ENCODE data around the gene CDKAL1.

Gene CDKAL1

GRCh38 chr6:20771409-20771808 is 237.2 kb downstream of the CDKAL1 start:
- WGBS (ENCODE audit: extremely low coverage, insufficient coverage, low lambda C conversion rate) = no CpG with 5 or more reads among the region's 6 CpGs
- no peaks in the 10 kb centered on the region for H3K79me2 ChIP-seq (ENCODE audit: control insufficient read depth, insufficient read depth, low read length)
- no peak overlapping the region for H2BK15ac ChIP-seq (replicated peaks; ENCODE audit: low read depth)
- no peak overlapping the region for H2AK5ac ChIP-seq (ENCODE audit: low read length)
- H3K23ac ChIP-seq (ENCODE audit: low read length) = no peak overlapping the region
- H3K79me1 ChIP-seq (ENCODE audit: low read length) = no peaks in the 10 kb centered on the region
- H3K4ac ChIP-seq (ENCODE audit: low read depth, low read length) = no peak overlapping the region
- H2BK5ac ChIP-seq (ENCODE audit: low read length) = no peak overlapping the region
- no peak overlapping the region for H4K8ac ChIP-seq (ENCODE audit: low read depth, low read length)
- H2BK120ac ChIP-seq (ENCODE audit: low read depth, low read length) = no peak overlapping the region
- H3K27ac ChIP-seq (ENCODE audit: low read depth, low read length) = no peak overlapping the region
- no peaks in the 10 kb centered on the region for H3K36me3 ChIP-seq (ENCODE audit: control insufficient read depth, insufficient read depth, low read length)
- no peak overlapping the region for H3K4me2 ChIP-seq (ENCODE audit: low read length)
- H3K27me3 ChIP-seq (ENCODE audit: insufficient read depth, low read length, poor library complexity) = no peaks in the 10 kb centered on the region
- H3K4me3 ChIP-seq (ENCODE audit: low read length) = no peak overlapping the region
- no peak overlapping the region for H3K18ac ChIP-seq (ENCODE audit: low read length)
- no peak overlapping the region for H3K9ac ChIP-seq (ENCODE audit: low read length)
- H3K56ac ChIP-seq (ENCODE audit: low read length) = no peak overlapping the region
- peaks cover 2% of the 10 kb centered on the region for H3K4me1 ChIP-seq (ENCODE audit: control insufficient read depth, low read depth, low read length)
- no peak overlapping the region for H4K5ac ChIP-seq (ENCODE audit: low read length)
- DNase-seq = peak; percentile 61

DNA sequence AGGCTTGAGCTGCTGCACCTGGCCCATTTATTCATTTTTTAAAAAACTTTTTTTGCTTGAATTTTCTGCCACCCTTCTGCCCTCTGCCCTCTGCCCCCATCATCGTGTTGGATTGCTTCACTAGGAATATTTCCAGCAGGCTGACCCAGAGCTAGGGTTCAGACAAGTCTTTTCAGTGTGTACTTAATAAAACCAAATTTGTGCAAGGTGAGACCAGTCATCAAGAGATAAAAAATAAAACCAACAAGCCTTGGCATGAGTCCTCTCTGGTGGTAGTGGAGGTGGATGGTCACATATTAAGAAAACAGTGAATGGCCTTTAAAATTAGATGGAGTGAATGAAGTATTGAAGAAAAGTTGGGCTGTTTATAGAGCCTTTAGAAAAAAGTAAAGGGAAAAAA is 239.6 kb downstream of the CDKAL1 start:
- no peak overlapping the region for H3K9ac ChIP-seq (ENCODE audit: low read length)
- no peak overlapping the region for H2BK15ac ChIP-seq (replicated peaks; ENCODE audit: low read depth)
- H4K5ac ChIP-seq (ENCODE audit: low read length) = no peak overlapping the region
- no peak overlapping the region for H3K23ac ChIP-seq (ENCODE audit: low read length)
- no peaks in the 10 kb centered on the region for H3K79me1 ChIP-seq (ENCODE audit: low read length)
- H3K18ac ChIP-seq (ENCODE audit: low read length) = no peak overlapping the region
- H3K56ac ChIP-seq (ENCODE audit: low read length) = no peak overlapping the region
- H2AK5ac ChIP-seq (ENCODE audit: low read length) = no peak overlapping the region
- no peak overlapping the region for H2BK120ac ChIP-seq (ENCODE audit: low read depth, low read length)
- H3K4me1 ChIP-seq (ENCODE audit: control insufficient read depth, low read depth, low read length) = peaks cover 2% of the 10 kb centered on the region
- H3K79me2 ChIP-seq (ENCODE audit: control insufficient read depth, insufficient read depth, low read length) = no peaks in the 10 kb centered on the region
- H3K36me3 ChIP-seq (ENCODE audit: control insufficient read depth, insufficient read depth, low read length) = no peaks in the 10 kb centered on the region
- no peak overlapping the region for H2BK5ac ChIP-seq (ENCODE audit: low read length)
- H3K27ac ChIP-seq (ENCODE audit: low read depth, low read length) = no peak overlapping the region
- H3K27me3 ChIP-seq (ENCODE audit: insufficient read depth, low read length, poor library complexity) = no peaks in the 10 kb centered on the region
- no CpG with 5 or more reads among the region's 1 CpG for WGBS (ENCODE audit: extremely low coverage, insufficient coverage, low lambda C conversion rate)
- no peak overlapping the region for H3K4me3 ChIP-seq (ENCODE audit: low read length)
- no peak for DNase-seq
- H4K8ac ChIP-seq (ENCODE audit: low read depth, low read length) = no peak overlapping the region
- no peak overlapping the region for H3K4ac ChIP-seq (ENCODE audit: low read depth, low read length)
- H3K4me2 ChIP-seq (ENCODE audit: low read length) = no peak overlapping the region

DNA sequence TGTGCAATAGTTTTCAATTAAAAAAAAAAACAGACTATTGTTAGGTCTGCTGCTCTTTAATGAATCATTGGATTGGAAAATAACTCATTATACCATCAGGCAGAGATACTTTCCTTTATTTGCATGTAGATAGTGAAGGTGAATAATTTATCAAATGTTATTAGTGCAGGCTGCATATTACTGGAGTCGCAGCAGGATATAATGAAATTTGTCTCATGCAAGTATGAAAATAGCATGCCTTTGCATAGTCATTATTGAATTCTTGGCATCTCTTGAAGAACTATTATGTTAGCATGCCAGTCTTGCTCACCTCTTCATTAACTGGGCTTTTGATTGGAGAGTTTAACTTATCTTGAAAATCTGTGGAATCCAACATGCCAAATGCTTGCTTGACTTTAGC is 241.7 kb downstream of the CDKAL1 start:
- Histone ChIP-seq H3K79me2 (ENCODE audit: control insufficient read depth, insufficient read depth, low read length) (no peaks in the 10 kb centered on the region), H2BK5ac (ENCODE audit: low read length) (no peak overlapping the region), H3K27ac (ENCODE audit: low read depth, low read length) (no peak overlapping the region), H3K23ac (ENCODE audit: low read length) (no peak overlapping the region), H2BK15ac (replicated peaks; ENCODE audit: low read depth) (no peak overlapping the region), H2AK5ac (ENCODE audit: low read length) (no peak overlapping the region), H3K56ac (ENCODE audit: low read length) (no peak overlapping the region), H3K4ac (ENCODE audit: low read depth, low read length) (no peak overlapping the region), H3K18ac (ENCODE audit: low read length) (no peak overlapping the region), H3K36me3 (ENCODE audit: control insufficient read depth, insufficient read depth, low read length) (no peaks in the 10 kb centered on the region), H3K79me1 (ENCODE audit: low read length) (no peaks in the 10 kb centered on the region), H3K4me2 (ENCODE audit: low read length) (no peak overlapping the region), H3K4me1 (ENCODE audit: control insufficient read depth, low read depth, low read length) (peaks cover 2% of the 10 kb centered on the region), H3K9ac (ENCODE audit: low read length) (no peak overlapping the region), H2BK120ac (ENCODE audit: low read depth, low read length) (no peak overlapping the region), H3K27me3 (ENCODE audit: insufficient read depth, low read length, poor library complexity) (no peaks in the 10 kb centered on the region), H4K8ac (ENCODE audit: low read depth, low read length) (no peak overlapping the region), H3K4me3 (ENCODE audit: low read length) (no peak overlapping the region), H4K5ac (ENCODE audit: low read length) (no peak overlapping the region)
- DNase-seq = no peak
- no CpG with 5 or more reads among the region's 1 CpG for WGBS (ENCODE audit: extremely low coverage, insufficient coverage, low lambda C conversion rate)

GRCh38 chr6:20777801-20778200 is 243.5 kb downstream of the CDKAL1 start:
- peaks cover 2% of the 10 kb centered on the region for H3K4me1 ChIP-seq (ENCODE audit: control insufficient read depth, low read depth, low read length)
- H4K8ac ChIP-seq (ENCODE audit: low read depth, low read length) = no peak overlapping the region
- no peak overlapping the region for H3K23ac ChIP-seq (ENCODE audit: low read length)
- no peak overlapping the region for H3K4me2 ChIP-seq (ENCODE audit: low read length)
- no peak overlapping the region for H2BK120ac ChIP-seq (ENCODE audit: low read depth, low read length)
- H3K4ac ChIP-seq (ENCODE audit: low read depth, low read length) = no peak overlapping the region
- no peaks in the 10 kb centered on the region for H3K27me3 ChIP-seq (ENCODE audit: insufficient read depth, low read length, poor library complexity)
- no peak overlapping the region for H3K9ac ChIP-seq (ENCODE audit: low read length)
- H2BK5ac ChIP-seq (ENCODE audit: low read length) = no peak overlapping the region
- no peaks in the 10 kb centered on the region for H3K36me3 ChIP-seq (ENCODE audit: control insufficient read depth, insufficient read depth, low read length)
- H3K79me2 ChIP-seq (ENCODE audit: control insufficient read depth, insufficient read depth, low read length) = no peaks in the 10 kb centered on the region
- no peak for DNase-seq
- no peak overlapping the region for H2BK15ac ChIP-seq (replicated peaks; ENCODE audit: low read depth)
- H3K18ac ChIP-seq (ENCODE audit: low read length) = no peak overlapping the region
- no peaks in the 10 kb centered on the region for H3K79me1 ChIP-seq (ENCODE audit: low read length)
- H3K27ac ChIP-seq (ENCODE audit: low read depth, low read length) = no peak overlapping the region
- H3K56ac ChIP-seq (ENCODE audit: low read length) = no peak overlapping the region
- H2AK5ac ChIP-seq (ENCODE audit: low read length) = no peak overlapping the region
- H4K5ac ChIP-seq (ENCODE audit: low read length) = no peak overlapping the region
- no peak overlapping the region for H3K4me3 ChIP-seq (ENCODE audit: low read length)

DNA sequence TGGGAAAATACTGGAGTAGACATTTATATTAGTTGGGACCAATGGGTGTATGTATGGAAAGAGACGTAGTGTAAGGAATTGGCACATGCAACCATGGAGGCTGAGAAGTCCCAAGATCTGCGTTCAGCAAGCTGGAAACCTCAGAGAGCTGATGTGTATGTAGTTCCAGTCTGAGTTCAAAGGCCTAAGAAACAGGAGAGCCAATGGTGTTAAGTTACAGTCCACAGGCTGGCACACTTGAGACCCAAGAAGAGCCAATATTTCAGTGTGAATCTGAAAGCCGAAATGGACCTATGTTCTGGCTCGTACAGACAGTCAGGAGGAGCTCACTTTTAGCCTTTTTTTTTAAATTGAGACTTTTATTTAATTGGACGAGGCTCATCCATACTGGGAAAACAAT is 244.2 kb downstream of the CDKAL1 start:
- no peak overlapping the region for H3K4me2 ChIP-seq (ENCODE audit: low read length)
- no peak overlapping the region for H4K8ac ChIP-seq (ENCODE audit: low read depth, low read length)
- H3K56ac ChIP-seq (ENCODE audit: low read length) = no peak overlapping the region
- H3K4ac ChIP-seq (ENCODE audit: low read depth, low read length) = no peak overlapping the region
- H3K9ac ChIP-seq (ENCODE audit: low read length) = no peak overlapping the region
- H2BK120ac ChIP-seq (ENCODE audit: low read depth, low read length) = no peak overlapping the region
- H3K4me1 ChIP-seq (ENCODE audit: control insufficient read depth, low read depth, low read length) = peaks cover 2% of the 10 kb centered on the region
- no peaks in the 10 kb centered on the region for H3K79me2 ChIP-seq (ENCODE audit: control insufficient read depth, insufficient read depth, low read length)
- H2BK15ac ChIP-seq (replicated peaks; ENCODE audit: low read depth) = no peak overlapping the region
- no peaks in the 10 kb centered on the region for H3K36me3 ChIP-seq (ENCODE audit: control insufficient read depth, insufficient read depth, low read length)
- H3K79me1 ChIP-seq (ENCODE audit: low read length) = no peaks in the 10 kb centered on the region
- H2BK5ac ChIP-seq (ENCODE audit: low read length) = no peak overlapping the region
- no peak overlapping the region for H3K27ac ChIP-seq (ENCODE audit: low read depth, low read length)
- H3K27me3 ChIP-seq (ENCODE audit: insufficient read depth, low read length, poor library complexity) = no peaks in the 10 kb centered on the region
- WGBS (ENCODE audit: extremely low coverage, insufficient coverage, low lambda C conversion rate) = no CpG with 5 or more reads among the region's 5 CpGs
- H3K23ac ChIP-seq (ENCODE audit: low read length) = no peak overlapping the region
- no peak overlapping the region for H3K18ac ChIP-seq (ENCODE audit: low read length)
- no peak overlapping the region for H4K5ac ChIP-seq (ENCODE audit: low read length)
- no peak overlapping the region for H2AK5ac ChIP-seq (ENCODE audit: low read length)
- H3K4me3 ChIP-seq (ENCODE audit: low read length) = no peak overlapping the region
- DNase-seq = no peak

- DNase-seq = no peak
- H3K4ac ChIP-seq (ENCODE audit: low read depth, low read length) = no peak overlapping the region
- no CpG with 5 or more reads among the region's 6 CpGs for WGBS (ENCODE audit: extremely low coverage, insufficient coverage, low lambda C conversion rate)
- H4K5ac ChIP-seq (ENCODE audit: low read length) = no peak overlapping the region
- H4K8ac ChIP-seq (ENCODE audit: low read depth, low read length) = no peak overlapping the region
- H2BK120ac ChIP-seq (ENCODE audit: low read depth, low read length) = no peak overlapping the region
- no peak overlapping the region for H3K23ac ChIP-seq (ENCODE audit: low read length)
- no peak overlapping the region for H3K4me2 ChIP-seq (ENCODE audit: low read length)
- H3K36me3 ChIP-seq (ENCODE audit: control insufficient read depth, insufficient read depth, low read length) = no peaks in the 10 kb centered on the region
- H3K18ac ChIP-seq (ENCODE audit: low read length) = no peak overlapping the region
- H2BK5ac ChIP-seq (ENCODE audit: low read length) = no peak overlapping the region
- H3K56ac ChIP-seq (ENCODE audit: low read length) = no peak overlapping the region
- H3K4me1 ChIP-seq (ENCODE audit: control insufficient read depth, low read depth, low read length) = peaks cover 2% of the 10 kb centered on the region
- H3K9ac ChIP-seq (ENCODE audit: low read length) = no peak overlapping the region
- no peak overlapping the region for H3K27ac ChIP-seq (ENCODE audit: low read depth, low read length)
- no peak overlapping the region for H2BK15ac ChIP-seq (replicated peaks; ENCODE audit: low read depth)
- no peaks in the 10 kb centered on the region for H3K27me3 ChIP-seq (ENCODE audit: insufficient read depth, low read length, poor library complexity)
- H3K79me1 ChIP-seq (ENCODE audit: low read length) = no peaks in the 10 kb centered on the region
- no peak overlapping the region for H3K4me3 ChIP-seq (ENCODE audit: low read length)
- no peak overlapping the region for H2AK5ac ChIP-seq (ENCODE audit: low read length)
- no peaks in the 10 kb centered on the region for H3K79me2 ChIP-seq (ENCODE audit: control insufficient read depth, insufficient read depth, low read length)
Observed at GRCh38 chr6:20778912-20779311, 244.7 kb downstream of the CDKAL1 start.
